Fibroblast of lung (primary cell): ENCODE results near the gene FAM107A.

Experiments used
- CTCF ChIP-seq, 2 donors: IDR thresholded peaks in 1 of 2; conservative IDR thresholded peaks in 1 of 2; 1 replicate in 1 of 2; 2 replicates in 1 of 2; pipeline ENCODE4 v1.5.1; 2011 to 2012; ENCODE audit warnings: low read length in 2 of 2, control low read depth in 1 of 2, inconsistent platforms in 1 of 2, low read depth in 1 of 2, mild to moderate bottlenecking in 1 of 2
- EZH2 ChIP-seq: IDR thresholded peaks from 2 replicates; pipeline ENCODE4 v1.5.1; 2012; ENCODE audit warnings: low read length, control low read depth, mild to moderate bottlenecking; ENCODE audit errors: missing control alignments

- TF ChIP-seq CTCF (conservative IDR thresholded peaks at IDR 0.05 in 1 of 2, IDR thresholded peaks at IDR 0.05 in 1 of 2; ENCODE audit: low read depth in 1 of 2, low read length in 2 of 2), result no peak
- no peak for TF ChIP-seq EZH2
Measured at GRCh38 chr3:58553003-58553402, 24.2 kb downstream of the FAM107A start.
